Measurements from ENCODE around the gene SH3RF3.

DNA sequence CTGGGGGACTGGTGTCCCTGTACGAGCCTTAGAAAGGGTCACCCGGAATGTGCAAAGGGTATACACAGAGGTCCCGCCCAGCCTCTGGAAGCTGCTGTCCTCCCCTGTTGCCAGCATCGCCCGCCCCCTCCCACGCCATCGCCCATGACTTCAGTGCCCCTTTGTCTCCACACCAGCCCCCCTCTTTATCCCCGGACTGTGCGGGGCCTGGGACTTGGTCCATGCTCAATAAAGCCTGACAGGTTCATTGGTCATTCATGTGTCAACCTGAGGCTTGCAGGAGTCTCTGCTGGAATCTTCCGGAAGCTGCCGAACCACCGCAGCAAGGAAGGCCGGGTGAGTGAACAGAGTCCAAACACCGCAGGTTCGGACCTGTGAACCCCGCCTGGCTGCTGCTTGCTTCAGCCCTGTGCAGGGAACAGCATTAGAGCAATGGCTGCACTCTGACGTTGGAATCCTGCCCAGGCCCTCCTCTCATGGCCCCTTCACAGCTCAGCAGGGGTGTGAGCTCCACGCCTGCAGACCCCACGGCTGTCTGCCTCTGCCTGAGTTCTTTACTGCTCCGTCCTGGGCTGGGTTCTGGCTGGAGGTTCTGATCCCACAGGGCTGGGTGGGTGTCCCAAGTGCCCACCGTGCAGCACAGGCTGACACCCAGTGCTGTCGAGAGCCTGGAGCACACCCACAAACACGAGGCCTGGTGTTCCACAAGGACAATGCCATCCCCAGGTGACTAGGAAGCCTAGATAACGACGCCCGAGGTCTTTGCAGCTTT, 388.3 kb downstream of the SH3RF3 start:
- TF ChIP-seq, protein P1, sequence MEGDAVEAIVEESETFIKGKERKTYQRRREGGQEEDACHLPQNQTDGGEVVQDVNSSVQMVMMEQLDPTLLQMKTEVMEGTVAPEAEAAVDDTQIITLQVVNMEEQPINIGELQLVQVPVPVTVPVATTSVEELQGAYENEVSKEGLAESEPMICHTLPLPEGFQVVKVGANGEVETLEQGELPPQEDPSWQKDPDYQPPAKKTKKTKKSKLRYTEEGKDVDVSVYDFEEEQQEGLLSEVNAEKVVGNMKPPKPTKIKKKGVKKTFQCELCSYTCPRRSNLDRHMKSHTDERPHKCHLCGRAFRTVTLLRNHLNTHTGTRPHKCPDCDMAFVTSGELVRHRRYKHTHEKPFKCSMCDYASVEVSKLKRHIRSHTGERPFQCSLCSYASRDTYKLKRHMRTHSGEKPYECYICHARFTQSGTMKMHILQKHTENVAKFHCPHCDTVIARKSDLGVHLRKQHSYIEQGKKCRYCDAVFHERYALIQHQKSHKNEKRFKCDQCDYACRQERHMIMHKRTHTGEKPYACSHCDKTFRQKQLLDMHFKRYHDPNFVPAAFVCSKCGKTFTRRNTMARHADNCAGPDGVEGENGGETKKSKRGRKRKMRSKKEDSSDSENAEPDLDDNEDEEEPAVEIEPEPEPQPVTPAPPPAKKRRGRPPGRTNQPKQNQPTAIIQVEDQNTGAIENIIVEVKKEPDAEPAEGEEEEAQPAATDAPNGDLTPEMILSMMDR (IDR thresholded peaks at IDR 0.05): no peak
- no peak for TF ChIP-seq KAT7 (CRISPR knock-in tag; IDR thresholded peaks at IDR 0.05; ENCODE audit: borderline replicate concordance)
- TF ChIP-seq, protein P2, sequence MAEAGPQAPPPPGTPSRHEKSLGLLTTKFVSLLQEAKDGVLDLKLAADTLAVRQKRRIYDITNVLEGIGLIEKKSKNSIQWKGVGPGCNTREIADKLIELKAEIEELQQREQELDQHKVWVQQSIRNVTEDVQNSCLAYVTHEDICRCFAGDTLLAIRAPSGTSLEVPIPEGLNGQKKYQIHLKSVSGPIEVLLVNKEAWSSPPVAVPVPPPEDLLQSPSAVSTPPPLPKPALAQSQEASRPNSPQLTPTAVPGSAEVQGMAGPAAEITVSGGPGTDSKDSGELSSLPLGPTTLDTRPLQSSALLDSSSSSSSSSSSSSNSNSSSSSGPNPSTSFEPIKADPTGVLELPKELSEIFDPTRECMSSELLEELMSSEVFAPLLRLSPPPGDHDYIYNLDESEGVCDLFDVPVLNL (CRISPR knock-in tag; IDR thresholded peaks at IDR 0.05; ENCODE audit: borderline replicate concordance, low read depth): no peak

Data from WTC11 (cell line).